ENCODE measurements around the gene SDCCAG8.

DNA sequence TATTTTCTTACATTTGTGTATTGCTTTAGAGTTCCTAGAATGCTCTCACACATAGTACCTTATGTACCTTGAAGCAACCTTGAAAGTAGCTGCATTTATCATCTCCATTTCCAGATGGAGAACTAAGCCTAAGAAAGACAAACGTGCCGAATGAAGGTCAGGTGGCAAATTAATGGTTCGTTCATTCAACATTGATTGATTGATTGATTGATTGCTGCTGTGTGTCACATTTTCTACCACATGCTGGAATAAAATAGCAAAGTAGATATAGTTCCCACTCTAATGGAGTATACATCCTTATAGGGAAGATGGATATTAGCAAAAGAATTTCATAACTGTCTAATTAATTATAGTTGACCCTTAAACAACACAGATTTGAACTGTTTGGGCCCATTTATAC, 172.2 kb downstream of the SDCCAG8 start:
- TF ChIP-seq, protein P1, sequence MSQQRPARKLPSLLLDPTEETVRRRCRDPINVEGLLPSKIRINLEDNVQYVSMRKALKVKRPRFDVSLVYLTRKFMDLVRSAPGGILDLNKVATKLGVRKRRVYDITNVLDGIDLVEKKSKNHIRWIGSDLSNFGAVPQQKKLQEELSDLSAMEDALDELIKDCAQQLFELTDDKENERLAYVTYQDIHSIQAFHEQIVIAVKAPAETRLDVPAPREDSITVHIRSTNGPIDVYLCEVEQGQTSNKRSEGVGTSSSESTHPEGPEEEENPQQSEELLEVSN (IDR thresholded peaks at IDR 0.05), result no peak
- TF ChIP-seq EZH2 (IDR thresholded peaks at IDR 0.05; ENCODE audit: low read depth, low read length, severe bottlenecking) (no peak), RXRA (IDR thresholded peaks at IDR 0.05; ENCODE audit: insufficient read depth, low read depth, low read length) (no peak), POLR2AphosphoS5 (IDR thresholded peaks at IDR 0.05; ENCODE audit: low read depth, low read length) (no peak), POLR2A (IDR thresholded peaks at IDR 0.05; ENCODE audit: control extremely low read depth in 1 of 2, low read depth in 2 of 2, low read length in 2 of 2) (no peak), SUZ12 (IDR thresholded peaks at IDR 0.05; ENCODE audit: low read length) (no peak), CEBPB (IDR thresholded peaks at IDR 0.05; ENCODE audit: low read depth, low read length) (no peak), HDAC6 (IDR thresholded peaks at IDR 0.05; ENCODE audit: low read depth, low read length) (no peak)
- TF ChIP-seq, protein P2, sequence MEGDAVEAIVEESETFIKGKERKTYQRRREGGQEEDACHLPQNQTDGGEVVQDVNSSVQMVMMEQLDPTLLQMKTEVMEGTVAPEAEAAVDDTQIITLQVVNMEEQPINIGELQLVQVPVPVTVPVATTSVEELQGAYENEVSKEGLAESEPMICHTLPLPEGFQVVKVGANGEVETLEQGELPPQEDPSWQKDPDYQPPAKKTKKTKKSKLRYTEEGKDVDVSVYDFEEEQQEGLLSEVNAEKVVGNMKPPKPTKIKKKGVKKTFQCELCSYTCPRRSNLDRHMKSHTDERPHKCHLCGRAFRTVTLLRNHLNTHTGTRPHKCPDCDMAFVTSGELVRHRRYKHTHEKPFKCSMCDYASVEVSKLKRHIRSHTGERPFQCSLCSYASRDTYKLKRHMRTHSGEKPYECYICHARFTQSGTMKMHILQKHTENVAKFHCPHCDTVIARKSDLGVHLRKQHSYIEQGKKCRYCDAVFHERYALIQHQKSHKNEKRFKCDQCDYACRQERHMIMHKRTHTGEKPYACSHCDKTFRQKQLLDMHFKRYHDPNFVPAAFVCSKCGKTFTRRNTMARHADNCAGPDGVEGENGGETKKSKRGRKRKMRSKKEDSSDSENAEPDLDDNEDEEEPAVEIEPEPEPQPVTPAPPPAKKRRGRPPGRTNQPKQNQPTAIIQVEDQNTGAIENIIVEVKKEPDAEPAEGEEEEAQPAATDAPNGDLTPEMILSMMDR (IDR thresholded peaks at IDR 0.05; ENCODE audit: control extremely low read depth in 1 of 3, insufficient read depth in 1 of 3, low read depth in 1 of 3, low read length in 3 of 3), result no peak
- TF ChIP-seq, protein P3, sequence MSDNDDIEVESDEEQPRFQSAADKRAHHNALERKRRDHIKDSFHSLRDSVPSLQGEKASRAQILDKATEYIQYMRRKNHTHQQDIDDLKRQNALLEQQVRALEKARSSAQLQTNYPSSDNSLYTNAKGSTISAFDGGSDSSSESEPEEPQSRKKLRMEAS (IDR thresholded peaks at IDR 0.05), result no peak
- TF ChIP-seq, protein P4, sequence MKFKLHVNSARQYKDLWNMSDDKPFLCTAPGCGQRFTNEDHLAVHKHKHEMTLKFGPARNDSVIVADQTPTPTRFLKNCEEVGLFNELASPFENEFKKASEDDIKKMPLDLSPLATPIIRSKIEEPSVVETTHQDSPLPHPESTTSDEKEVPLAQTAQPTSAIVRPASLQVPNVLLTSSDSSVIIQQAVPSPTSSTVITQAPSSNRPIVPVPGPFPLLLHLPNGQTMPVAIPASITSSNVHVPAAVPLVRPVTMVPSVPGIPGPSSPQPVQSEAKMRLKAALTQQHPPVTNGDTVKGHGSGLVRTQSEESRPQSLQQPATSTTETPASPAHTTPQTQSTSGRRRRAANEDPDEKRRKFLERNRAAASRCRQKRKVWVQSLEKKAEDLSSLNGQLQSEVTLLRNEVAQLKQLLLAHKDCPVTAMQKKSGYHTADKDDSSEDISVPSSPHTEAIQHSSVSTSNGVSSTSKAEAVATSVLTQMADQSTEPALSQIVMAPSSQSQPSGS (IDR thresholded peaks at IDR 0.05; ENCODE audit: low read length), result no peak

Measured in H1 (cell line).